Common myeloid progenitor, CD34-positive (primary cell): Measurements from ENCODE around the gene SPINK8.
A peak's percentile ranks its signal among the peaks of the same experiment; 100 is the strongest.
"Not testable (repeated sequence)": the region's sequence is repeated elsewhere in the genome, so short reads cannot be mapped to it uniquely, and the experiment has no call there.

ENCODE experiments used
- CTCF ChIA-PET: fragments of 350-600 bp; sonication (Branson Sonifier 250); formaldehyde crosslinking; loops from one replicate; lab custom pipeline; 2021; ENCODE audit warnings: antibody characterized with exemption; lab: Charles Lee
- POLR2A ChIA-PET: fragments of 350-600 bp; sonication (Branson Sonifier 250); formaldehyde crosslinking; loops from one replicate; lab custom pipeline; 2021; ENCODE audit warnings: antibody characterized with exemption; lab: Charles Lee
- DNase-seq, 3 donors: peaks; one replicate each; pipeline versions ENCODE4 v3.0.0 to v3.0.0-alpha.2; 2013
- H3K27ac ChIP-seq, 2 experiments: 1 replicate in 1 of 2; 2 replicates in 1 of 2; pipeline ENCODE4 v1.7.0; 2013; ENCODE audit warnings: inconsistent platforms in 2 of 2, low read length in 2 of 2, mild to moderate bottlenecking in 2 of 2, low read depth in 1 of 2, moderate library complexity in 1 of 2; ENCODE audit not compliant: severe bottlenecking in 2 of 2, insufficient read depth in 1 of 2, poor library complexity in 1 of 2
- H3K27me3 ChIP-seq, 5 experiments: replicated peaks in 2 of 5; 1 replicate in 3 of 5; 2 replicates in 2 of 5; pipeline versions ENCODE4 v1.6.1 to v1.7.0; 2013; ENCODE audit warnings: low read length in 4 of 5, mild to moderate bottlenecking in 2 of 5, moderate library complexity in 2 of 5, inconsistent platforms in 1 of 5; ENCODE audit not compliant: insufficient read depth in 5 of 5, control insufficient read depth in 4 of 5
- H3K36me3 ChIP-seq, 4 experiments: 1 replicate in 2 of 4; 2 replicates in 2 of 4; pipeline versions ENCODE4 v1.6.1 to v1.7.0; 2013; ENCODE audit warnings: low read length in 3 of 4, control low read depth in 1 of 4, mild to moderate bottlenecking in 1 of 4; ENCODE audit not compliant: control insufficient read depth in 4 of 4, insufficient read depth in 4 of 4
- H3K4me1 ChIP-seq, 4 experiments: 1 replicate in 3 of 4; 2 replicates in 1 of 4; pipeline versions ENCODE4 v1.6.1 to v1.7.1; 2013; ENCODE audit warnings: low read length in 3 of 4, mild to moderate bottlenecking in 3 of 4, control low read depth in 1 of 4, inconsistent platforms in 1 of 4, moderate library complexity in 1 of 4; ENCODE audit not compliant: control insufficient read depth in 4 of 4, insufficient read depth in 4 of 4; ENCODE audit errors: control extremely low read depth in 1 of 4
- H3K4me3 ChIP-seq, 7 experiments: 1 replicate in 4 of 7; 2 replicates in 3 of 7; pipeline versions ENCODE4 v1.5.1 to v1.7.0; 2013; ENCODE audit warnings: mild to moderate bottlenecking in 7 of 7, low read length in 6 of 7, moderate library complexity in 6 of 7, inconsistent platforms in 2 of 7, low read depth in 2 of 7, control low read depth in 1 of 7; ENCODE audit not compliant: insufficient read depth in 4 of 7, control insufficient read depth in 1 of 7; ENCODE audit errors: extremely low read depth in 1 of 7
- H3K9me3 ChIP-seq, 5 experiments: 1 replicate in 4 of 5; 2 replicates in 1 of 5; pipeline versions ENCODE4 v1.6.1 to v1.7.1; 2013; ENCODE audit warnings: low read length in 4 of 5, mild to moderate bottlenecking in 2 of 5, inconsistent platforms in 1 of 5, low read depth in 1 of 5, moderate library complexity in 1 of 5; ENCODE audit not compliant: control insufficient read depth in 4 of 5, insufficient read depth in 2 of 5; ENCODE audit errors: control extremely low read depth in 1 of 5
- WGBS: methylation state at CpG from one replicate; pipeline ENCODE4 v1.1.5; 2013; ENCODE audit not compliant: insufficient coverage; 5-methylcytosine and 5-hydroxymethylcytosine counted together

Gene SPINK8

GRCh38 chr3:48345946-48346572 is 12.6 kb upstream of the SPINK8 start:
- no peak overlapping the region for H3K27ac ChIP-seq
- CTCF ChIA-PET: interaction anchor here (1.0 to 1.1 kb wide), 2 partner anchors 17 to 62 kb away, joined by 3 to 5 read pairs; no protein-coding TSS in a partner anchor
- peaks cover 0 to 3% (median 0%) of the 10 kb centered on the region in 4 experiments for H3K4me1 ChIP-seq
- no peaks in the 10 kb centered on the region for H3K36me3 ChIP-seq
- WGBS: 100% methylated on average over 1 of the region's 2 CpGs
- POLR2A ChIA-PET: no interaction called here
- H3K9me3 ChIP-seq: no peaks in the 10 kb centered on the region
- peaks cover 0 to 4% (median 0%) of the 10 kb centered on the region in 5 experiments for H3K27me3 ChIP-seq
- no peak overlapping the region for H3K4me3 ChIP-seq
- DNase-seq: no peak

GRCh38 chr3:48344867-48345507 is 11.5 kb upstream of the SPINK8 start:
- Histone ChIP-seq H3K9me3 (no peaks in the 10 kb centered on the region), H3K4me1 (peaks cover 0 to 3% (median 0%) of the 10 kb centered on the region in 4 experiments), H3K27me3 (peaks cover 0 to 4% (median 0%) of the 10 kb centered on the region in 5 experiments), H3K4me3 (no peak overlapping the region), H3K27ac (no peak overlapping the region), H3K36me3 (no peaks in the 10 kb centered on the region)
- DNase-seq: no peak
- ChIA-PET CTCF (interaction anchor here (1.0 kb wide), 1 partner anchor 91 kb away, joined by 3 read pairs; no protein-coding TSS in a partner anchor), POLR2A (no interaction called here)
- no CpG with 5 or more reads among the region's 1 CpG for WGBS

- Histone ChIP-seq H3K9me3 (no peaks in the 10 kb centered on the region), H3K27me3 (no peaks in the 10 kb centered on the region), H3K4me1 (peaks cover 0 to 15% (median 5%) of the 10 kb centered on the region in 4 experiments), H3K36me3 (no peaks in the 10 kb centered on the region), H3K4me3 (no peak overlapping the region), H3K27ac (no peak overlapping the region)
- CTCF ChIA-PET: interaction anchor here (0.7 to 1.3 kb wide), 3 partner anchors 9 to 70 kb away, joined by 3 to 4 read pairs (median 3); no protein-coding TSS in a partner anchor
- 100% methylated on average over 1 of the region's 8 CpGs for WGBS
- POLR2A ChIA-PET: no interaction called here
- DNase-seq: no peak
Measured at GRCh38 chr3:48343432-48343831, 10.0 kb upstream of the SPINK8 start.

GRCh38 chr3:48338635-48339034 is 5.2 kb upstream of the SPINK8 start:
- peak overlapping the region in 1 of 7 experiments; percentile 20 for H3K4me3 ChIP-seq
- peak; percentile 15 to 76 (median 74) for DNase-seq
- POLR2A ChIA-PET: no interaction called here
- CTCF ChIA-PET: interaction anchor here (1.5 kb wide), 1 partner anchor 97 kb away, joined by 3 read pairs; no protein-coding TSS in a partner anchor
- H3K9me3 ChIP-seq: no peaks in the 10 kb centered on the region
- H3K36me3 ChIP-seq: no peaks in the 10 kb centered on the region
- H3K4me1 ChIP-seq: peaks cover 0 to 32% (median 12%) of the 10 kb centered on the region in 4 experiments
- H3K27me3 ChIP-seq: no peaks in the 10 kb centered on the region
- 5% methylated on average over 4 of the region's 4 CpGs for WGBS
- H3K27ac ChIP-seq: no peak overlapping the region

DNA sequence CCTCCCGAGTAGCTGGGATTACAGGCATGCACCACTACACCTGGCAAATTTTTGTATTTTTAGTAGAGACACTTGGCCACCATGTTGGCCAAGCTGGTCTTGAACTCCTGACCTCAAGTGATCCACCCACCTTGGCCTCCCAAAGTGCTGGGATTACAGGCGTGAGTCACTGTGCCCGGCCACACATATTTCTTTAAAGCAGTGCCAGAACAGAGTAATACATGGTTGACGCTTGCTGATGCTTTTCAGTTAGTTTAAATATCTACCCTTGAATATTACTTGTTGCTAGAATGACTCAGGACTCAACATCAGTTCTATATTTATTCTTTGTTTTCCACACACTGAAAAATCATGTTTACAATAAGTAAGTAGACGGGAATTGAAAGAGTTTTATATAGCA is 4.1 kb upstream of the SPINK8 start:
- H3K27me3 ChIP-seq, H3K4me3 ChIP-seq, H3K27ac ChIP-seq, H3K36me3 ChIP-seq, H3K9me3 ChIP-seq, CTCF ChIA-PET, DNase-seq, POLR2A ChIA-PET: not testable (repeated sequence)
- peaks cover 0 to 41% (median 14%) of the 10 kb centered on the region in 4 experiments for H3K4me1 ChIP-seq
- no CpG with 5 or more reads among the region's 5 CpGs for WGBS

GRCh38 chr3:48335286-48335685 is 1.8 kb upstream of the SPINK8 start:
- peaks cover 0 to 41% (median 14%) of the 10 kb centered on the region in 4 experiments for H3K4me1 ChIP-seq
- not testable (repeated sequence) for H3K4me3 ChIP-seq, H3K27me3 ChIP-seq

More at GRCh38 chr3:48335286-48335685, 1.8 kb upstream of the SPINK8 start:
- ChIA-PET POLR2A (interaction anchor here (1.1 kb wide), 1 partner anchor 14 kb away, joined by 3 read pairs; no protein-coding TSS in a partner anchor), CTCF (interaction anchor here (0.8 to 1.8 kb wide), 2 partner anchors 13 to 65 kb away, joined by 4 to 7 read pairs; no protein-coding TSS in a partner anchor)
- H3K27ac ChIP-seq, H3K9me3 ChIP-seq, H3K36me3 ChIP-seq: not testable (repeated sequence)
- DNase-seq: peak in 2 of 3 donors; percentile 8 to 15
- 59% methylated on average over 7 of the region's 9 CpGs for WGBS
